Fibroblast of mammary gland (primary cell): Measurements from ENCODE around the gene SRL.

Experiments used
- DNase-seq: peaks from one replicate; pipeline ENCODE4 v3.0.0-alpha.2; 2010; ENCODE audit warnings: low read depth
- H3K4me3 ChIP-seq: 2 replicates; pipeline ENCODE4 v1.5.1; 2011; ENCODE audit warnings: low read depth, mild to moderate bottlenecking, low read length, moderate library complexity; ENCODE audit not compliant: control insufficient read depth
- CTCF ChIP-seq: conservative IDR thresholded peaks from 2 replicates; pipeline ENCODE4 v1.5.1; 2011; ENCODE audit warnings: low read depth, low read length, inconsistent platforms; ENCODE audit not compliant: control insufficient read depth, insufficient read depth

SRL gene

GRCh38 chr16:4239682-4240175 is 2.2 kb downstream of the SRL start:
- H3K4me3 ChIP-seq, result no peak overlapping the region
- TF ChIP-seq CTCF, result no peak
- no peak for DNase-seq

GRCh38 chr16:4239020-4239419 is 2.9 kb downstream of the SRL start:
- TF ChIP-seq CTCF, result no peak
- no peak overlapping the region for H3K4me3 ChIP-seq
- DNase-seq, result no peak

- TF ChIP-seq CTCF, result no peak
- DNase-seq, result no peak
- no peak overlapping the region for H3K4me3 ChIP-seq
Measured at GRCh38 chr16:4233431-4233830, 8.4 kb downstream of the SRL start.

- no peak for TF ChIP-seq CTCF
- DNase-seq, result no peak
- H3K4me3 ChIP-seq, result no peak overlapping the region
Measured at GRCh38 chr16:4232541-4233386, 9.1 kb downstream of the SRL start.

- DNase-seq, result no peak
- no peak overlapping the region for H3K4me3 ChIP-seq
- no peak for TF ChIP-seq CTCF
Measured at GRCh38 chr16:4231886-4232285, 10.0 kb downstream of the SRL start.

GRCh38 chr16:4231367-4231766 is 10.5 kb downstream of the SRL start:
- no peak for DNase-seq
- H3K4me3 ChIP-seq, result no peak overlapping the region
- no peak for TF ChIP-seq CTCF
